IPS-18c (cell line): ENCODE measurements around the gene ZNF518B.

Experiments
- H3K4me3 ChIP-seq: 2 replicates; pipeline ENCODE4 v1.7.0; 2013; ENCODE audit warnings: low read depth, mild to moderate bottlenecking, low read length, moderate library complexity; ENCODE audit not compliant: insufficient read depth
- H3K9me3 ChIP-seq: one replicate; pipeline ENCODE4 v1.6.1; 2013; ENCODE audit warnings: mild to moderate bottlenecking, low read length, moderate library complexity; ENCODE audit not compliant: control insufficient read depth, insufficient read depth

ZNF518B gene

GRCh38 chr4:10457255-10457801 lies at the start of gene ZNF518B:
TSS of gene ZNF518B (minus strand) at chr4:10457426. CDS start at chr4:10446328, 11,098 bp downstream.
- Histone ChIP-seq H3K9me3 (no peaks in the 10 kb centered on the region), H3K4me3 (peak within 1 kb of the TSS; percentile 69)

- no peak overlapping the region for H3K4me3 ChIP-seq
- H3K9me3 ChIP-seq, result no peaks in the 10 kb centered on the region
These were observed 48.9 kb upstream of the ZNF518B start for GRCh38 chr4:10506077-10506476.

- Histone ChIP-seq H3K4me3 (no peak overlapping the region), H3K9me3 (no peaks in the 10 kb centered on the region)
These were observed 47.4 kb upstream of the ZNF518B start for GRCh38 chr4:10504570-10505179.

- no peaks in the 10 kb centered on the region for H3K9me3 ChIP-seq
- H3K4me3 ChIP-seq, result no peak overlapping the region
These were observed 45.5 kb upstream of the ZNF518B start for GRCh38 chr4:10502717-10503116.

GRCh38 chr4:10500776-10501175 lies 43.5 kb upstream of the ZNF518B start:
- Histone ChIP-seq H3K9me3 (no peaks in the 10 kb centered on the region), H3K4me3 (no peak overlapping the region)

GRCh38 chr4:10496200-10496599 lies 39.0 kb upstream of the ZNF518B start:
- Histone ChIP-seq H3K4me3 (no peak overlapping the region), H3K9me3 (no peaks in the 10 kb centered on the region)

- no peak overlapping the region for H3K4me3 ChIP-seq
These were observed 38.4 kb upstream of the ZNF518B start for GRCh38 chr4:10495651-10496050.

GRCh38 chr4:10492464-10492863 lies 35.2 kb upstream of the ZNF518B start:
- H3K4me3 ChIP-seq, result no peak overlapping the region
- H3K9me3 ChIP-seq, result no peaks in the 10 kb centered on the region

More at GRCh38 chr4:10495651-10496050, 38.4 kb upstream of the ZNF518B start:
- no peaks in the 10 kb centered on the region for H3K9me3 ChIP-seq

GRCh38 chr4:10491401-10491800 lies 34.2 kb upstream of the ZNF518B start:
- no peaks in the 10 kb centered on the region for H3K9me3 ChIP-seq
- H3K4me3 ChIP-seq, result no peak overlapping the region

- H3K4me3 ChIP-seq, result no peak overlapping the region
- H3K9me3 ChIP-seq, result no peaks in the 10 kb centered on the region
These were observed 33.8 kb upstream of the ZNF518B start for GRCh38 chr4:10490996-10491395.

GRCh38 chr4:10482913-10483312 lies 25.7 kb upstream of the ZNF518B start:
- H3K4me3 ChIP-seq, result no peak overlapping the region
- H3K9me3 ChIP-seq, result no peaks in the 10 kb centered on the region

- Histone ChIP-seq H3K9me3 (no peaks in the 10 kb centered on the region), H3K4me3 (no peak overlapping the region)
These were observed 23.4 kb upstream of the ZNF518B start for GRCh38 chr4:10480616-10481015.

- Histone ChIP-seq H3K4me3 (no peak overlapping the region), H3K9me3 (peaks cover 2% of the 10 kb centered on the region)
These were observed 21.4 kb upstream of the ZNF518B start for GRCh38 chr4:10478621-10479020.

- peaks cover 2% of the 10 kb centered on the region for H3K9me3 ChIP-seq
- H3K4me3 ChIP-seq, result no peak overlapping the region
These were observed 13.3 kb upstream of the ZNF518B start for GRCh38 chr4:10470505-10470904.

- Histone ChIP-seq H3K9me3 (no peaks in the 10 kb centered on the region), H3K4me3 (no peak overlapping the region)
These were observed 8.9 kb upstream of the ZNF518B start for GRCh38 chr4:10466161-10466560.

- Histone ChIP-seq H3K9me3 (no peaks in the 10 kb centered on the region), H3K4me3 (no peak overlapping the region)
These were observed 5.7 kb upstream of the ZNF518B start for GRCh38 chr4:10462876-10463275.

- Histone ChIP-seq H3K9me3 (no peaks in the 10 kb centered on the region), H3K4me3 (peak overlapping the region; percentile 73)
These were observed 4.7 kb upstream of the ZNF518B start for GRCh38 chr4:10461850-10462400.

- Histone ChIP-seq H3K4me3 (peak overlapping the region; percentile 73), H3K9me3 (no peaks in the 10 kb centered on the region)
These were observed 4.0 kb upstream of the ZNF518B start for GRCh38 chr4:10461091-10461849.
